ENCODE measurements around the gene BAG1.
A peak's percentile ranks its signal among the peaks of the same experiment; 100 is the strongest.

BAG1 gene

GRCh38 chr9:33211695-33212393 is 52.7 kb downstream of the BAG1 start:
- POLR2A ChIA-PET: interaction anchor here (0.8 kb wide), 1 partner anchor 45 kb away, joined by 5 read pairs; the partner anchor contains the start of gene B4GALT1
- CTCF ChIA-PET: no interaction called here
- TF ChIP-seq TARDBP (IDR thresholded peaks at IDR 0.05) (no peak), BHLHE40 (IDR thresholded peaks at IDR 0.05; ENCODE audit: borderline replicate concordance) (no peak), SP1 (IDR thresholded peaks at IDR 0.05) (no peak), NFRKB (IDR thresholded peaks at IDR 0.05) (no peak), FOXA1 (IDR thresholded peaks at IDR 0.05) (no peak), FOXK2 (IDR thresholded peaks at IDR 0.05) (no peak), ELF4 (IDR thresholded peaks at IDR 0.05) (no peak), PKNOX1 (IDR thresholded peaks at IDR 0.05) (no peak), FOXM1 (IDR thresholded peaks at IDR 0.05; ENCODE audit: borderline replicate concordance) (no peak)
- DNase-seq (ENCODE audit: extremely low spot score): peak; percentile 51

DNA sequence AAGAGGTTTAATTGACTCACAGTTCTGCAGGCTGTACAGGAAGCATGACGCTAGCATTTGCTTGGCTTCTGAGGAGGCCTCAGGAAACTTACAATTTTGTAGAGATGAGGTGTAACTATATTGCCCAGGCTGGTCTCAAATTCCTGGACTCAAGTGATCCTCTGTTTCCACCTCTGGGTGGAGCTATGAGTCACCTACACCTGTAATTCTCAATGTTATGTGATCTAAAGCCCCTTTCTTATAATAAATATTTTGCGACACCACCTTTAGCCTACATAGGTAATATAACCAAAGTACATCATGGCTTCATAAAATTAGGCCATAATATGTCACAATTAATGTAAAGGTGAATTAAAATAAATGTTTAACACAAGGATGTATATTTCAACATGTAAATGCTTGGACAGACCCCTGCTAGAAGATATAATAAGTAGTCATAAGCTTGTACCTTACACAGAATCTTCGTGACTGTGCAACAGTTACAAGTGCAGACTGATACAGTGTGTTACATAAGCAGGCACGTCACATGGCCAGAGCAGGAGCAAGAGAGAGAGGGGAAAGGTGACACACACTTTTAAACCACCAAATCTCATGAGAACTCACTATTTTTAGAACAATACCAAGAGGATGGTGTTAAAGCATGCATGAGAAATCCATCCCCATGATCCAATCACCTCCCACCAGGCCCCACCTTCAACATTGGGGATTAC is 54.3 kb downstream of the BAG1 start:
- POLR2A ChIA-PET: no interaction called here

GRCh38 chr9:33209394-33209793 is 55.1 kb downstream of the BAG1 start:
- CTCF ChIA-PET: no interaction called here
- no peak for DNase-seq (ENCODE audit: extremely low spot score)
- POLR2A ChIA-PET: no interaction called here

More for the DNA sequence above, 54.3 kb downstream of the BAG1 start:
- CTCF ChIA-PET: no interaction called here
- no peak for DNase-seq (ENCODE audit: extremely low spot score)
- TF ChIP-seq SUZ12 (IDR thresholded peaks at IDR 0.05) (no peak), HDGF (IDR thresholded peaks at IDR 0.05; ENCODE audit: borderline replicate concordance) (no peak), LEF1 (IDR thresholded peaks at IDR 0.05; ENCODE audit: borderline replicate concordance) (no peak), ZNF384 (IDR thresholded peaks at IDR 0.05) (no peak), FOXA1 (IDR thresholded peaks at IDR 0.05) (no peak), ARNT (IDR thresholded peaks at IDR 0.05) (no peak), CTBP1 (IDR thresholded peaks at IDR 0.05; ENCODE audit: borderline replicate concordance) (no peak), NFRKB (IDR thresholded peaks at IDR 0.05) (no peak), FOXK2 (IDR thresholded peaks at IDR 0.05) (no peak), TARDBP (IDR thresholded peaks at IDR 0.05) (no peak), BHLHE40 (IDR thresholded peaks at IDR 0.05; ENCODE audit: borderline replicate concordance) (no peak), PKNOX1 (IDR thresholded peaks at IDR 0.05) (no peak), FOXM1 (IDR thresholded peaks at IDR 0.05; ENCODE audit: borderline replicate concordance) (no peak), ELF4 (IDR thresholded peaks at IDR 0.05) (no peak), SP1 (IDR thresholded peaks at IDR 0.05) (no peak)

GRCh38 chr9:33202552-33203201 is 61.8 kb downstream of the BAG1 start:
- CTCF ChIA-PET: no interaction called here
- POLR2A ChIA-PET: no interaction called here
- TF ChIP-seq FOXK2 (IDR thresholded peaks at IDR 0.05): no peak
- no peak for TF ChIP-seq ZNF384 (IDR thresholded peaks at IDR 0.05)
- no peak for DNase-seq (ENCODE audit: extremely low spot score)

More at GRCh38 chr9:33209394-33209793, 55.1 kb downstream of the BAG1 start:
- TF ChIP-seq FOXA1 (IDR thresholded peaks at IDR 0.05) (no peak), HDGF (IDR thresholded peaks at IDR 0.05; ENCODE audit: borderline replicate concordance) (no peak), FOXM1 (IDR thresholded peaks at IDR 0.05; ENCODE audit: borderline replicate concordance) (no peak)

Measured in HEK293T (cell line).